ENCODE data around the gene SH3TC2.

SH3TC2 gene

GRCh38 chr5:148996270-148996669, 66.6 kb downstream of the SH3TC2 start:
- DNase-seq = no peak

GRCh38 chr5:148995791-148996190, 67.1 kb downstream of the SH3TC2 start:
- no peak for DNase-seq

- no peak for DNase-seq
Observed at GRCh38 chr5:148993283-148993936, 69.5 kb downstream of the SH3TC2 start.

GRCh38 chr5:148992265-148992664, 70.6 kb downstream of the SH3TC2 start:
- DNase-seq = no peak

- DNase-seq = no peak
Observed at GRCh38 chr5:148991566-148991965, 71.3 kb downstream of the SH3TC2 start.

GRCh38 chr5:148990817-148991216, 72.0 kb downstream of the SH3TC2 start:
- no peak for DNase-seq

- no peak for DNase-seq
Observed at GRCh38 chr5:148989567-148989966, 73.3 kb downstream of the SH3TC2 start.

GRCh38 chr5:148988328-148988727, 74.5 kb downstream of the SH3TC2 start:
- DNase-seq = no peak

- no peak for DNase-seq
Observed at GRCh38 chr5:148986636-148987035, 76.2 kb downstream of the SH3TC2 start.

GRCh38 chr5:148984345-148984744, 78.5 kb downstream of the SH3TC2 start:
- DNase-seq = no peak

- no peak for DNase-seq
Observed at GRCh38 chr5:148981353-148981752, 81.5 kb downstream of the SH3TC2 start.

- DNase-seq = no peak
Observed at GRCh38 chr5:148980731-148981130, 82.1 kb downstream of the SH3TC2 start.

- no peak for DNase-seq
Observed at GRCh38 chr5:148979083-148979723, 83.7 kb downstream of the SH3TC2 start.

- no peak for DNase-seq
Observed at GRCh38 chr5:148978370-148979082, 84.3 kb downstream of the SH3TC2 start.

- no peak for DNase-seq
Observed at GRCh38 chr5:148976569-148977381, 86.1 kb downstream of the SH3TC2 start.

GRCh38 chr5:148974642-148975327, 88.1 kb downstream of the SH3TC2 start:
- no peak for DNase-seq

- no peak for DNase-seq
Observed at GRCh38 chr5:148973455-148973854, 89.4 kb downstream of the SH3TC2 start.

- DNase-seq = peak; percentile 22
Observed at GRCh38 chr5:148972974-148973374, 89.9 kb downstream of the SH3TC2 start.

GRCh38 chr5:148972396-148972795, 90.5 kb downstream of the SH3TC2 start:
- no peak for DNase-seq

- DNase-seq = no peak
Observed at GRCh38 chr5:148970876-148971275, 92.0 kb downstream of the SH3TC2 start.

- no peak for DNase-seq
Observed at GRCh38 chr5:148970228-148970627, 92.6 kb downstream of the SH3TC2 start.

GRCh38 chr5:148969291-148969690, 93.6 kb downstream of the SH3TC2 start:
- DNase-seq = no peak

GRCh38 chr5:148968311-148968710, 94.6 kb downstream of the SH3TC2 start:
- no peak for DNase-seq

Measured in 8988T (cell line).